Osteocyte (in vitro differentiated cells): ENCODE data around the gene CCDC106. TPM values are rescaled to one million over a fixed set of nuclear protein-coding genes. Genes with fewer than 3 reads are reported as not detected.

Source experiments
- DNase-seq: peaks from one replicate; pipeline ENCODE4 v3.0.0; 2021; ENCODE audit warnings: mixed read lengths; ENCODE audit not compliant: unreplicated experiment; ENCODE audit errors: extremely low spot score
- H3K27ac Mint-ChIP-seq: one replicate; pipeline ENCODE4 v1.8.0; 2021; ENCODE audit warnings: mild to moderate bottlenecking, mixed read lengths; ENCODE audit not compliant: unreplicated experiment
- H3K27me3 Mint-ChIP-seq: one replicate; pipeline ENCODE4 v1.8.0; 2021; ENCODE audit warnings: mixed read lengths; ENCODE audit not compliant: unreplicated experiment
- H3K36me3 Mint-ChIP-seq: one replicate; pipeline ENCODE4 v1.8.0; 2021; ENCODE audit warnings: mixed read lengths; ENCODE audit not compliant: unreplicated experiment
- H3K4me1 Mint-ChIP-seq: one replicate; pipeline ENCODE4 v1.8.0; 2021; ENCODE audit warnings: mixed read lengths; ENCODE audit not compliant: unreplicated experiment
- H3K4me3 Mint-ChIP-seq: one replicate; pipeline ENCODE4 v1.8.0; 2021; ENCODE audit warnings: mild to moderate bottlenecking, moderate library complexity, mixed read lengths; ENCODE audit not compliant: unreplicated experiment
- H3K9me3 Mint-ChIP-seq: one replicate; pipeline ENCODE4 v1.8.0; 2021; ENCODE audit warnings: mixed read lengths; ENCODE audit not compliant: unreplicated experiment
- total RNA-seq: library from RNA; stranded (reverse); gene quantifications from 2 replicates; pipeline ENCODE4 v1.2.1, GENCODE V29; 2021
- TF ChIP-seq, protein P1 (sequence below): fragments of 200-600 bp; sonication (generic); IDR thresholded peaks from 2 replicates; pipeline ENCODE4 v1.5.0; 2021; ENCODE audit warnings: antibody characterized with exemption, mild to moderate bottlenecking, moderate library complexity

CCDC106 gene
- total RNA-seq, 1 donor from 2014 or later, result 25.9 TPM

DNA sequence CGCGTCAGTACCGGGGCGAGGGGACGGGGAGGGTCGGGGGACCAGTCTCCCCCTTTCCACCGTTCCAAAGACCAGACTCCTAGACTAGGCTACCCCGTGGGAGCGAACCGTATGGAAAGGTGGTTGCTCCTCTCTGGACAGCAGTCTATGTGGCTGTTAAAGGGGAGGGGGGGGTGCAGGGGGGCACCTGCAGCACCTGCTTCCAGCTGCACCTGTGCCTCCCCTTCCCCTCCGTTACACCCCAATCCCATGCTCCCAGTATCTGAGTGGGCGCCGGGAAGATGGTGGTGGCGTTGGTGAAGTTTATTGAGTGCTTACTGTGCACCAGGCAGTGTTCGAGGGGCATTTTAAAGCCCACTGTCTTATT, 47.4 kb upstream of the CCDC106 start:
- Mint-ChIP-seq H3K36me3 (peaks cover 17% of the 10 kb centered on the region), H3K27me3 (no peaks in the 10 kb centered on the region), H3K4me1 (peaks cover 25% of the 10 kb centered on the region), H3K4me3 (peak overlapping the region; percentile 70), H3K27ac (peak overlapping the region; percentile 78), H3K9me3 (no peaks in the 10 kb centered on the region)
- TF ChIP-seq, protein P1, sequence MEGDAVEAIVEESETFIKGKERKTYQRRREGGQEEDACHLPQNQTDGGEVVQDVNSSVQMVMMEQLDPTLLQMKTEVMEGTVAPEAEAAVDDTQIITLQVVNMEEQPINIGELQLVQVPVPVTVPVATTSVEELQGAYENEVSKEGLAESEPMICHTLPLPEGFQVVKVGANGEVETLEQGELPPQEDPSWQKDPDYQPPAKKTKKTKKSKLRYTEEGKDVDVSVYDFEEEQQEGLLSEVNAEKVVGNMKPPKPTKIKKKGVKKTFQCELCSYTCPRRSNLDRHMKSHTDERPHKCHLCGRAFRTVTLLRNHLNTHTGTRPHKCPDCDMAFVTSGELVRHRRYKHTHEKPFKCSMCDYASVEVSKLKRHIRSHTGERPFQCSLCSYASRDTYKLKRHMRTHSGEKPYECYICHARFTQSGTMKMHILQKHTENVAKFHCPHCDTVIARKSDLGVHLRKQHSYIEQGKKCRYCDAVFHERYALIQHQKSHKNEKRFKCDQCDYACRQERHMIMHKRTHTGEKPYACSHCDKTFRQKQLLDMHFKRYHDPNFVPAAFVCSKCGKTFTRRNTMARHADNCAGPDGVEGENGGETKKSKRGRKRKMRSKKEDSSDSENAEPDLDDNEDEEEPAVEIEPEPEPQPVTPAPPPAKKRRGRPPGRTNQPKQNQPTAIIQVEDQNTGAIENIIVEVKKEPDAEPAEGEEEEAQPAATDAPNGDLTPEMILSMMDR, result no peak
- no peak for DNase-seq

GRCh38 chr19:55601084-55601483, 46.9 kb upstream of the CCDC106 start:
- Mint-ChIP-seq H3K4me1 (peaks cover 25% of the 10 kb centered on the region), H3K4me3 (peak overlapping the region; percentile 70), H3K36me3 (peaks cover 12% of the 10 kb centered on the region), H3K27me3 (no peaks in the 10 kb centered on the region), H3K27ac (peak overlapping the region; percentile 78), H3K9me3 (no peaks in the 10 kb centered on the region)
- TF ChIP-seq, protein P1, result no peak
- no peak for DNase-seq

DNA sequence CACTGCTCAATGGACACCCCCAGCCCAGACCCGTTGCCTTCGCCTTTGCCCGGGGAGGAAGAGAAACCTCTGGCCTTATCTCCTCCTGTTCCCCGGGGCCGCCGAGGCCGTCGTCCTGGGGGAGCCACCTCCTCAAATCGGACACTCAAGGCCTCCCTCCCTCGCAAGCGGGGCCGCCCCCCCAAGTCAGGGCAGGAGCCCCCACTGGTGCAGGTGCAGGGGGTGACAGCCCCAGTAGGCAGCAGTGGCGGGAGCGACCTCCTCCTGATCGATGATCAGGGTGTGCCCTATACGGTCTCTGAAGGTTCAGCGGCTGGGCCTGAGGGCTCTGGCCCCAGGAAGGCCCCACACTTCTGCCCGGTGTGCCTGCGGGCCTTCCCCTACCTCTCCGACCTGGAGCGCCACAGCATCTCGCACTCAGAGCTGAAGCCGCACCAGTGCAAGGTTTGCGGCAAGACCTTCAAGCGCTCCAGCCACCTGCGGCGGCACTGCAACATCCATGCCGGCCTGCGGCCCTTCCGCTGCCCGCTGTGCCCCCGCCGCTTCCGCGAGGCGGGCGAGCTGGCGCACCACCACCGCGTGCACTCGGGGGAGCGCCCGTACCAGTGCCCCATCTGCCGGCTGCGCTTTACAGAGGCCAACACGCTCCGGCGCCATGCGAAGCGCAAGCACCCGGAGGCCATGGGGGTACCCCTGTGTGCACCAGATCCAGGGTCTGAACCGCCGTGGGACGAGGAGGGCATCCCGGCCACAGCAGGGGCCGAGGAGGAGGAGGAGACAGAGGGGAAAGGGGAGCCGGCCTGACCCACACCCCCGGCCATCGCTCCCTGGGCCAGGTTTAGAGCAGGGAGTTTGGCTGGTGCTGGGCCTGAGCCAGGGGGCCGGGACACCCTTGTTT, 45.7 kb upstream of the CCDC106 start:
- Mint-ChIP-seq H3K27me3 (no peaks in the 10 kb centered on the region), H3K9me3 (no peaks in the 10 kb centered on the region), H3K36me3 (peaks cover 4% of the 10 kb centered on the region), H3K27ac (no peak overlapping the region), H3K4me3 (no peak overlapping the region), H3K4me1 (peaks cover 37% of the 10 kb centered on the region)
- no peak for DNase-seq
- TF ChIP-seq, protein P1, result no peak

GRCh38 chr19:55603115-55603514, 44.9 kb upstream of the CCDC106 start:
- Mint-ChIP-seq H3K9me3 (no peaks in the 10 kb centered on the region), H3K27ac (peak overlapping the region; percentile 69), H3K4me3 (peak overlapping the region; percentile 6), H3K4me1 (peaks cover 45% of the 10 kb centered on the region), H3K36me3 (peaks cover 4% of the 10 kb centered on the region), H3K27me3 (no peaks in the 10 kb centered on the region)
- DNase-seq, result no peak
- TF ChIP-seq, protein P1, result no peak

DNA sequence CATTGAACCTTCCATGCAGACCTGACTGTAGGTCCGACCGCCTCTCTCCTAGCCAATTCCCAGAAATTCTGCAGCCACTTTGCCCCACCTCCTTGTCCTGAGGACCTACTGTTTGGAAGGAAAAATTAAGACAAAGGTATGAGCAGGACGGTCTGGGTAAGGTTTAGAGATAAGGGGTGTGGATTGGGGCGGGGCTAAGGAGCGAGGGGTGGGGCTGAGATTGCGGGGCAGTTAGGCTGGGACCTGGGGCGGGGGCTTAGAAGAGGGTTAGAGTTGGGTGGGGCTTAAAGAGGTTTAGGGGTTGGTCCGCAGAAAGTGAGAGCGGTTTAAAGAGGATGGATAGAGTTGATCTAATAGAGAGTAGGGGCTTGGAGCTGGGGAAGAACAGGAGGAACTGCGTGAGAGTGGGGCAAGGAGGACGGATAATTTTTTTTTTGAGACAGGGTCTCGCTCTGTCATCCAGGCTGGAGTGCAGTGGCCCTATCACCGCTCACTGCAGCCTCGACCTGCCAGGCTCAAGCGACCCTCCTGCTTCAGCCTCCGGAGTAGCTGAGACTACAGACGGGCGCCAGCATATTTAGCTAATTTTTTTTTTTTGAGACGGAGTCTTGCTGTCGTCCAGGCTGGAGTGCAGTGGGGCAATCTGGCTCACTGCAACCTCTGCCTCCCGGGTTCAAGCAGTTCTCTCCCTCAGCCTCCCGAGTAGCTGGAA, 44.3 kb upstream of the CCDC106 start:
- Mint-ChIP-seq H3K4me1 (peaks cover 42% of the 10 kb centered on the region), H3K27ac (peak overlapping the region; percentile 96), H3K36me3 (peaks cover 2% of the 10 kb centered on the region), H3K4me3 (peak overlapping the region; percentile 80), H3K9me3 (no peaks in the 10 kb centered on the region), H3K27me3 (no peaks in the 10 kb centered on the region)
- no peak for DNase-seq
- TF ChIP-seq, protein P1, result no peak
